Measurements from ENCODE around the gene EPHB2.

GRCh38 chr1:22893292-22893691 lies 182.7 kb downstream of the EPHB2 start:
- TF ChIP-seq CTCF (IDR thresholded peaks at IDR 0.05), result no peak
- no peak for TF ChIP-seq POLR2A (IDR thresholded peaks at IDR 0.05)
